ENCODE data around the gene ALDH3B1. TPM values are rescaled to one million over a fixed set of nuclear protein-coding genes. Genes with fewer than 3 reads are reported as not detected.

ALDH3B1 gene
- polyA plus RNA-seq, 1 donor = 21.1 TPM

DNA sequence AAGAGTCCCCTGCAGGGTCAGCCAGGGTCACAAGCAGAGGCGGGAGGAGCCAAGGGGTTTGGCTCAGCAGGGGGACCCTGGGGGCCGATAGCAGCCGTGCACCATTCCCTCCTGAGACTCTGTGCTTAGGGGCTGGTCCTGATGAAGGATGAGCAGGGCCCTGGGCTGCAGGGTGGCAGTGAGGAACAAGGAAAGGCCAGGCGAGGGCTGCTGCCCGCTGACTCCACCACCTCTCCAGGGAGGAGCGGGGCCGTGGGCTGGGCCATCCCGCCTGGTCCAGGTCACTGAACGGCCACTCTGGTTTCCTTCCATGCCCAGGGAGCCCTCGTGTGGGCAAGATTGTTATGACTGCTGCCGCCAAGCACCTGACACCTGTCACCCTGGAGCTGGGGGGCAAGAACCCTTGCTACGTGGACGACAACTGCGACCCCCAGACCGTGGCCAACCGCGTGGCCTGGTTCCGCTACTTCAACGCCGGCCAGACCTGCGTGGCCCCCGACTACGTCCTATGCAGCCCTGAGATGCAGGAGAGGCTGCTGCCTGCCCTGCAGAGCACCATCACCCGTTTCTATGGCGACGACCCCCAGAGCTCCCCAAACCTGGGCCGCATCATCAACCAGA is 11.2 kb downstream of the ALDH3B1 start:
- Histone ChIP-seq H3K27me3 (ENCODE audit: control insufficient read depth, insufficient read depth, low read length) (no peaks in the 10 kb centered on the region), H3K4me3 (ENCODE audit: low read length) (no peak overlapping the region), H3K27ac (ENCODE audit: low read length) (no peak overlapping the region), H3K36me3 (ENCODE audit: control insufficient read depth, insufficient read depth, low read length) (peaks cover 9% of the 10 kb centered on the region), H3K4me1 (ENCODE audit: control insufficient read depth, insufficient read depth, low read length) (peaks cover 13% of the 10 kb centered on the region), H3K9me3 (ENCODE audit: control insufficient read depth, low read depth, low read length) (no peaks in the 10 kb centered on the region)
- DNase-seq = no peak
- no CpG with 5 or more reads among the region's 27 CpGs for WGBS (ENCODE audit: insufficient coverage, low lambda C conversion rate)

DNA sequence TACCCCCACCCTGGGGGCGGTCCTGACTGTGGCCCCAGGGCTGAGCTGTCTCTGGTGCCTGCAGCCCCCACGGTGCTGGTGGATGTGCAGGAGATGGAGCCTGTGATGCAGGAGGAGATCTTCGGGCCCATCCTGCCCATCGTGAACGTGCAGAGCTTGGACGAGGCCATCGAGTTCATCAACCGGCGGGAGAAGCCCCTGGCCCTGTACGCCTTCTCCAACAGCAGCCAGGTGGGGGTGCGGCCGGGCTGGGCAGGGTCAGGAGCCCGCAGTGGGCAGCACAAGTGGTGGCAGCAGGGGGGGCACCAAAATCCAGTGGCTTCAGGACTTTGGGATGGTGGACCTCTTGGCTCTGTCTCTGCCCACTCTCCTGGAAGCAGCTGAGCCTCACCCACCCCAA is 12.4 kb downstream of the ALDH3B1 start:
- no peak overlapping the region for H3K4me3 ChIP-seq (ENCODE audit: low read length)
- no CpG with 5 or more reads among the region's 13 CpGs for WGBS (ENCODE audit: insufficient coverage, low lambda C conversion rate)
- H3K4me1 ChIP-seq (ENCODE audit: control insufficient read depth, insufficient read depth, low read length) = peaks cover under 1% of the 10 kb centered on the region
- no peaks in the 10 kb centered on the region for H3K27me3 ChIP-seq (ENCODE audit: control insufficient read depth, insufficient read depth, low read length)
- no peak overlapping the region for H3K27ac ChIP-seq (ENCODE audit: low read length)
- no peaks in the 10 kb centered on the region for H3K9me3 ChIP-seq (ENCODE audit: control insufficient read depth, low read depth, low read length)
- no peak for DNase-seq
- H3K36me3 ChIP-seq (ENCODE audit: control insufficient read depth, insufficient read depth, low read length) = peaks cover 9% of the 10 kb centered on the region

DNA sequence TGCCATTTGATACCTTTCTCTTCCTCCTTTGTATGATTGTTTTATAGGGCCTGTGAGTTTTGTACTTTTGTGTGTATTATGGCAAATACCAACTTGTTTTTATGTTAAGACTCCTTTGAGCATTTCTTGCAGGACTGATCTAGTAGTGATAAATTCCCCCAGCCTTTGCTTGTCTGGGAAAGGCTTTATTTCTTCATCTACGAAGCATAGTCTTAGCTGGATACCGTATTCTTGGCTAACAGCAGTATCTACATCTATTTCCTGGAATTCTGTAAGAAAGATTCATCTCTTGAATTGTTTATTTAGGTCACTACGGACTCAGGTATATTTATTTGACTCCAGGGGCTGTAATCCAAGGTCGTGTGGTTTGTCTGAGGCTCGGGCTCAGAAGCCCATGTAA is 14.4 kb downstream of the ALDH3B1 start:
- Histone ChIP-seq H3K4me1 (ENCODE audit: control insufficient read depth, insufficient read depth, low read length) (peaks cover under 1% of the 10 kb centered on the region), H3K4me3 (ENCODE audit: low read length) (no peak overlapping the region), H3K36me3 (ENCODE audit: control insufficient read depth, insufficient read depth, low read length) (peaks cover 9% of the 10 kb centered on the region), H3K27me3 (ENCODE audit: control insufficient read depth, insufficient read depth, low read length) (no peaks in the 10 kb centered on the region), H3K27ac (ENCODE audit: low read length) (no peak overlapping the region), H3K9me3 (ENCODE audit: control insufficient read depth, low read depth, low read length) (no peaks in the 10 kb centered on the region)
- no CpG with 5 or more reads among the region's 5 CpGs for whole genome bisulfite sequencing (ENCODE audit: insufficient coverage, low lambda C conversion rate)
- DNase-seq = no peak

DNA sequence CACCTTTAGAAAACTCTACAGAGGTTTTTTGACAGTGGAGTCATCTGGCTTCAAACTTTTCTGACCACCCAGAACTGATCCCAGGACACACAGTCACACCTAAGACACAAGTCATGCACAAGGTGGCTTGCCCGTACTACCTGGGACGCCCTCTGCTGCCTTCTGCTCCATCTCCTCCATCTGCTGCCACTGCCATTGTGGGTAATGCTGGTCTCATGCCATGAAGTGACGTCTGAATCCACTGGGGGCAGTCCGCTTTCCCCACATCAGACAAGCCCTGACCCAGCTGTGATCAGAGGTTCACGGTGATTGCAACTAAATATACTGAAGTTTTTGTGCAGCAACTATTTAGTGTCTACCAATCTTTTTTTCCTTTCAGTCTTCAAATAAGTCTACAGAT is 14.9 kb downstream of the ALDH3B1 start:
- H3K4me1 ChIP-seq (ENCODE audit: control insufficient read depth, insufficient read depth, low read length) = peaks cover 4% of the 10 kb centered on the region
- H3K27me3 ChIP-seq (ENCODE audit: control insufficient read depth, insufficient read depth, low read length) = no peaks in the 10 kb centered on the region
- peaks cover 9% of the 10 kb centered on the region for H3K36me3 ChIP-seq (ENCODE audit: control insufficient read depth, insufficient read depth, low read length)
- no CpG with 5 or more reads among the region's 5 CpGs for WGBS (ENCODE audit: insufficient coverage, low lambda C conversion rate)
- H3K27ac ChIP-seq (ENCODE audit: low read length) = no peak overlapping the region
- H3K9me3 ChIP-seq (ENCODE audit: control insufficient read depth, low read depth, low read length) = no peaks in the 10 kb centered on the region
- no peak overlapping the region for H3K4me3 ChIP-seq (ENCODE audit: low read length)
- DNase-seq = no peak

DNA sequence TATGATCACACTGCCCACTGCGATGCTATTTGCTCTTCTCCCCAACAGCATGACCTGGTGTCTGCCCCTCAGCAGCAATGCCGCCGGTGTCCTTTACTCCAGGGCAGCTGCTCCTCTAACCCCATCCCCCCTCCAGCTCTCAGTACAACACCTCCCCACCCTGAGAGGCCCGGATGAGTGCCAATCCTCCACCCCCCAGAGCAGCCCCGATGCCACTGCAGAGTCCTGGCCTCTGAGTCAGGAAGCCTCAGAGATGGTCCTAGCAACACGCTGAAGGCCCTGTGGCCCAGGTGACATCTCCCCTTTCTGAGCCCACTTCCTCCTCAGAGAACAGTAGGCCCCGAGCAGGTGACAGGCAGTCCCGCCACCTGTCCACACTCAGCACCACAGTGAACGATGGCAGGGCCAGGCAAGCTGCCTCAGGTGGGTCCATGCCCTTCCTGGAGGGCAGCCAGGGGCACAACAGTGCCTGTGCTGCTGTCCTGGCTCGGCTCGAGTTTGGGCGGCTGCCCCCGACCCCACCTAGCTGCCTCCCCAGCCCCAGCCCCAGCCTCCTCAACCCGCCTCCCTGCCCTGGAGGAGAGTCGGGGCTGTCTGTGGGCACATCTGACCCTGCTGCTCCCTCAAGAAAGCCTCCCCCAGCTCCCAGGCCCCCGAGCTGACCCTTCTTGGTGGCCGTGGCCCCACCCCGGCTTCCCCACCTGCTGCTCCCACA is 16.4 kb downstream of the ALDH3B1 start:
- Histone ChIP-seq H3K9me3 (ENCODE audit: control insufficient read depth, low read depth, low read length) (no peaks in the 10 kb centered on the region), H3K36me3 (ENCODE audit: control insufficient read depth, insufficient read depth, low read length) (peaks cover 9% of the 10 kb centered on the region), H3K4me3 (ENCODE audit: low read length) (no peak overlapping the region), H3K27me3 (ENCODE audit: control insufficient read depth, insufficient read depth, low read length) (no peaks in the 10 kb centered on the region), H3K27ac (ENCODE audit: low read length) (no peak overlapping the region), H3K4me1 (ENCODE audit: control insufficient read depth, insufficient read depth, low read length) (peaks cover 8% of the 10 kb centered on the region)
- DNase-seq = no peak
- no CpG with 5 or more reads among the region's 18 CpGs for WGBS (ENCODE audit: insufficient coverage, low lambda C conversion rate)

DNA sequence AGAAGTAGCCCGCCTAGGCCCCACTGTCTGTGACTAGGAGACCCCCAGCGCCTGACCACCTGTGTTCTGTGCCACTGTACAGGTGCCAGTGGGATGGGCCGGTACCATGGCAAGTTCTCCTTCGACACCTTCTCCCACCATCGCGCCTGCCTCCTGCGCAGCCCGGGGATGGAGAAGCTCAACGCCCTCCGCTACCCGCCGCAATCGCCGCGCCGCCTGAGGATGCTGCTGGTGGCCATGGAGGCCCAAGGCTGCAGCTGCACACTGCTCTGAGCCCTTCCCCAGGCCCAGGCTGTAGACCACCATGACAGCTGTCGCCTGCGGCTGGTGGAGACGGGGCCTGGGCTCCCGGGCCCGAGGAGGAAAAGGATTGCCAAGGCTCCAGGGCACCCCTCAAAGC is 17.5 kb downstream of the ALDH3B1 start:
- Histone ChIP-seq H3K4me1 (ENCODE audit: control insufficient read depth, insufficient read depth, low read length) (peaks cover 13% of the 10 kb centered on the region), H3K4me3 (ENCODE audit: low read length) (no peak overlapping the region), H3K27ac (ENCODE audit: low read length) (no peak overlapping the region), H3K36me3 (ENCODE audit: control insufficient read depth, insufficient read depth, low read length) (peaks cover 11% of the 10 kb centered on the region), H3K9me3 (ENCODE audit: control insufficient read depth, low read depth, low read length) (no peaks in the 10 kb centered on the region), H3K27me3 (ENCODE audit: control insufficient read depth, insufficient read depth, low read length) (no peaks in the 10 kb centered on the region)
- DNase-seq = no peak
- WGBS (ENCODE audit: insufficient coverage, low lambda C conversion rate) = no CpG with 5 or more reads among the region's 21 CpGs

DNA sequence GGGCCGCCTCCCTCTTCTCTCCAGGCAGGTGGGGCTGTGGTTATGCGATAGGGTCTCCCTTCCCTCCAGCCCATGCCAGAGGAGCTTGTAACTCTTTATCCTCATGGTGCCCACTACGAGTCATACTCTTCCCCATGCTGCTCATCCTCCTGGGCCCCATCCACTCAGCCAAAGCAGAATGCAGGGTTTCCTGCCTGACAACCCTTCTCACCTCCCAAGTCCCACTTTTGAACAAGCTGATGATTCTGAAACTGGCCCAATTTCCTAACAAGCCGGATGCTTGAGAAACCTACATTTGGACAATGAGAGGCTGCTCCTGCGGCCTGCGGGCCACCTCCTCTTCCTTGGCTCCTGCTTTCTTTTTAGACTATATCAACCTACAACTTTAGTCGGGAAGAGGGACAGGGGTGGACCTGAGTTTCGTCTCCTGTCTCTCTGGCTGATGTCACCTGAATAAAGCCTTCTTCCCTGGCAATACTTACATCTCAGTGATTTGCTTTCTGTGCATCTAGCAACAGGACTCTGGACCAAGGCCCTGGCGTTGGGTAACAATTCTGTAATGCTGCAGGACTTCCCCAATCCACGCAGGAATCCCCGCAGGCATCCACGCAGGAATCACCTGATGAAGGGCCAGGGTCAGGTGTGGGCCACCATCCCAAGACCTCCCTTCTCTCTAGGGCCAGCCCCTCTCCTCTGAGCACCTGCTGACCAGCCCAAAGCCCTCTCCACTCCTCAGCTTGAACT is 18.8 kb downstream of the ALDH3B1 start:
- no peak overlapping the region for H3K4me3 ChIP-seq (ENCODE audit: low read length)
- WGBS (ENCODE audit: insufficient coverage, low lambda C conversion rate) = no CpG with 5 or more reads among the region's 12 CpGs
- DNase-seq = no peak
- H3K4me1 ChIP-seq (ENCODE audit: control insufficient read depth, insufficient read depth, low read length) = peaks cover 13% of the 10 kb centered on the region
- H3K27me3 ChIP-seq (ENCODE audit: control insufficient read depth, insufficient read depth, low read length) = no peaks in the 10 kb centered on the region
- H3K9me3 ChIP-seq (ENCODE audit: control insufficient read depth, low read depth, low read length) = no peaks in the 10 kb centered on the region
- H3K27ac ChIP-seq (ENCODE audit: low read length) = no peak overlapping the region
- H3K36me3 ChIP-seq (ENCODE audit: control insufficient read depth, insufficient read depth, low read length) = peaks cover 24% of the 10 kb centered on the region

DNA sequence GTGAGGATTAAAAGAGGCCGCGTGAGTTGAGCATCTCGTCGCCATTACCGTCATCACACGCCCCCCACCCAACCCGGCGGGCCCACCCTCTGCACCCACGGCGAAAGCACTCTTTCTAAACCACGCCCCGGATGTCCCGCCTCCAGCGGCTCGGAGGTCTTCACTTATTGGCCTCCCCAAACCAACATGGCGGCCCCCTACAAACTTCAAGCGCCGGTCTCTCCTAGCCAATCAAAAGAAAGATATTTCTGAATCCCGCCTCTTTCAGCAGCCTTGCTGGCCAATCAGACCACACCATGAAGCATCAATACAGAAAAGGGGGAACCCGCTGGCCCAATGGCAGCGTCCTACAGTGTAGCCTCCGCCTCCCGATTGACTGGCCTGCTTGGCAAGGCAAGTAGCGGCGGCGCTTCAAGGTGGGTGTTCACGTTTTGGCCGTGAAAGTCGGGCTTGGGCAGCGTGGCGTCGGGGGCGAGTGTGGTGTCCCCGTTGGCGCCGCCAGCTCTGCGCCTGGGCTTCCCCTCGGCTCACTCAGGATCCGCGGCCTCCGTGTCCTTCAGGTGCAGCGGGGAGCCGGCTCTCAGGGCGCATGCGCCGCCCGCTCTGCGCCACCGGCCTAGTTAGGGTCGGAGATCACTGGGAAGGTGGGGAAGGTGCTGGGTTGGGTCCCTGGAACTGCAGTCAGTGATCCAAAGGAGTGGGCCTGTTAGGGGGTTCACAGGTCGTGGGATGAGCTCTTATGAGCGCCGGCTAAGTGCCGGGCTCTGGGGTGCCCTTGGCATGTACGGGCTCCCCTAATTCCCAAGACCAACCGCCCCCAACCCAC is 20.4 kb downstream of the ALDH3B1 start, which contains the start of gene NDUFS8:
Gene NDUFS8, plus strand, starts transcription at position 364 of the 826 bp plus-strand sequence. CDS start 1,471 bp downstream, outside the sequence.
- peaks cover 13% of the 10 kb centered on the region for H3K4me1 ChIP-seq (ENCODE audit: control insufficient read depth, insufficient read depth, low read length)
- no peaks in the 10 kb centered on the region for H3K27me3 ChIP-seq (ENCODE audit: control insufficient read depth, insufficient read depth, low read length)
- no peaks in the 10 kb centered on the region for H3K9me3 ChIP-seq (ENCODE audit: control insufficient read depth, low read depth, low read length)
- peak within 1 kb of the TSS; percentile 70 for H3K4me3 ChIP-seq (ENCODE audit: low read length)
- peaks cover 26% of the 10 kb centered on the region for H3K36me3 ChIP-seq (ENCODE audit: control insufficient read depth, insufficient read depth, low read length)
- H3K27ac ChIP-seq (ENCODE audit: low read length) = peak within 1 kb of the TSS; percentile 63
- no CpG with 5 or more reads among the region's 56 CpGs for WGBS (ENCODE audit: insufficient coverage, low lambda C conversion rate)
- peak; percentile 98 to 100 for DNase-seq

DNA sequence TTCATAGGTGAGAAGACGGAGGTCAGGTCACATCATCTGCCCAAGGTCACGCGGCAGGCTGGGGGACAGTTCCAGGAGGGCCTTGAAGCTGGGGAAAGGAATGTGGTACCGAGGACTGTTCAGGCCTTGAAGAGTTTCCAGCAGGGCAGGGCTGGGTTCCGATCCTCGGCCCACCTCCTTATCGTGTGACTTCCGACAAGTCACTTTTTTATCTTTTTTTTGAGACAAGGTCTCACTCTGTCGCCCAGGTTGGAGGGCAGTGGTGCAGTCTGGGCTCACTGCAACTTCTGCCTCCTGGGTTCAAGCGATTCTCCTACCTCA is 21.0 kb downstream of the ALDH3B1 start:
- no peak for DNase-seq
- peak overlapping the region; percentile 63 for H3K27ac ChIP-seq (ENCODE audit: low read length)
- WGBS (ENCODE audit: insufficient coverage, low lambda C conversion rate) = 0% methylated on average over 2 of the region's 10 CpGs
- H3K27me3 ChIP-seq (ENCODE audit: control insufficient read depth, insufficient read depth, low read length) = no peaks in the 10 kb centered on the region
- peaks cover 24% of the 10 kb centered on the region for H3K36me3 ChIP-seq (ENCODE audit: control insufficient read depth, insufficient read depth, low read length)
- H3K4me3 ChIP-seq (ENCODE audit: low read length) = peak overlapping the region; percentile 70
- no peaks in the 10 kb centered on the region for H3K9me3 ChIP-seq (ENCODE audit: control insufficient read depth, low read depth, low read length)
- peaks cover 13% of the 10 kb centered on the region for H3K4me1 ChIP-seq (ENCODE audit: control insufficient read depth, insufficient read depth, low read length)

DNA sequence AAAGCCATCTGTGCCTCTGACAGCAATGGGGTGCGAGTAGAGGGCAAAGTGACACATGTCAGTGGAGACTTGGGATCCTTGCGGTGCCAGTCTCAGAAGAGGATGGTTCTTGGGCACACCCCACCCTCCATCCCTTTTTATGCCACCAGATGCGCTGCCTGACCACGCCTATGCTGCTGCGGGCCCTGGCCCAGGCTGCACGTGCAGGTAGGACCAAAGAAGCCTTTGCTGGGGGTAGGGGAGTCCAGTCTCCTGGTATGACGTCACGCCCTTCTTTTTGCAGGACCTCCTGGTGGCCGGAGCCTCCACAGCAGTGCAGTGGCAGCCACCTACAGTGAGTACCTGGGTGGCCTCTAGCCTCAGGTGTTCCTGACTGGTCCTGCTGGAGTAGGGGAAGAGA is 21.9 kb downstream of the ALDH3B1 start:
- H3K27ac ChIP-seq (ENCODE audit: low read length) = no peak overlapping the region
- peaks cover 13% of the 10 kb centered on the region for H3K4me1 ChIP-seq (ENCODE audit: control insufficient read depth, insufficient read depth, low read length)
- no peaks in the 10 kb centered on the region for H3K9me3 ChIP-seq (ENCODE audit: control insufficient read depth, low read depth, low read length)
- DNase-seq = no peak
- peaks cover 32% of the 10 kb centered on the region for H3K36me3 ChIP-seq (ENCODE audit: control insufficient read depth, insufficient read depth, low read length)
- H3K27me3 ChIP-seq (ENCODE audit: control insufficient read depth, insufficient read depth, low read length) = no peaks in the 10 kb centered on the region
- no peak overlapping the region for H3K4me3 ChIP-seq (ENCODE audit: low read length)
- no CpG with 5 or more reads among the region's 9 CpGs for WGBS (ENCODE audit: insufficient coverage, low lambda C conversion rate)

Data from large intestine (tissue), 3 donors.